H9 (cell line): ENCODE data around the gene PCCA. TPM values are rescaled to one million over a fixed set of nuclear protein-coding genes. Genes with fewer than 3 reads are reported as not detected.

Experiments used
- DNase-seq: peaks from one replicate; pipeline ENCODE4 v3.0.0-alpha.2; 2017
- H2AFZ ChIP-seq: one replicate; pipeline ENCODE4 v1.6.1; 2013; ENCODE audit warnings: mild to moderate bottlenecking, low read length, control low read depth, moderate library complexity
- H2AK5ac ChIP-seq: 2 replicates; pipeline ENCODE4 v1.6.1; 2013; ENCODE audit warnings: low read length, control low read depth, mixed read lengths; ENCODE audit not compliant: insufficient read length
- H2BK120ac ChIP-seq: one replicate; pipeline ENCODE4 v1.6.1; 2013; ENCODE audit warnings: low read depth, mild to moderate bottlenecking, low read length, control low read depth, inconsistent platforms; ENCODE audit not compliant: poor library complexity, severe bottlenecking
- H2BK12ac ChIP-seq: 2 replicates; pipeline ENCODE4 v1.6.1; 2013; ENCODE audit warnings: low read length, control low read depth, mixed read lengths, low read depth; ENCODE audit not compliant: insufficient read length
- H2BK15ac ChIP-seq: 2 replicates; pipeline ENCODE4 v1.6.1; 2013; ENCODE audit warnings: low read depth, low read length, control low read depth
- H2BK20ac ChIP-seq: one replicate; pipeline ENCODE4 v1.6.1; 2013; ENCODE audit warnings: low read depth, mild to moderate bottlenecking, low read length, control low read depth, inconsistent platforms; ENCODE audit not compliant: poor library complexity, severe bottlenecking
- H2BK5ac ChIP-seq: 2 replicates; pipeline ENCODE4 v1.6.1; 2013; ENCODE audit warnings: low read length, control low read depth, mixed read lengths; ENCODE audit not compliant: insufficient read length
- H3K14ac ChIP-seq: 2 replicates; pipeline ENCODE4 v1.6.1; 2013; ENCODE audit warnings: low read length, control low read depth; ENCODE audit not compliant: insufficient read depth
- H3K18ac ChIP-seq: 2 replicates; pipeline ENCODE4 v1.6.1; 2013; ENCODE audit warnings: low read depth, mild to moderate bottlenecking, mixed read lengths, low read length, control low read depth; ENCODE audit not compliant: insufficient read length
- H3K23ac ChIP-seq: 2 replicates; pipeline ENCODE4 v1.6.1; 2013; ENCODE audit warnings: low read length, control low read depth, mixed read lengths, low read depth; ENCODE audit not compliant: insufficient read length
- H3K23me2 ChIP-seq: 2 replicates; pipeline ENCODE4 v1.6.1; 2013; ENCODE audit warnings: low read depth, mild to moderate bottlenecking, mixed read lengths, low read length, control low read depth; ENCODE audit not compliant: insufficient read length, poor library complexity, severe bottlenecking
- H3K27ac ChIP-seq: 2 replicates; pipeline ENCODE4 v1.5.1; 2013; ENCODE audit warnings: low read length, control low read depth, mixed read lengths, low read depth; ENCODE audit not compliant: insufficient read length
- H3K27me3 ChIP-seq: 2 replicates; pipeline ENCODE4 v1.6.1; 2013; ENCODE audit warnings: low read length, control low read depth, inconsistent platforms; ENCODE audit not compliant: insufficient read depth
- H3K4ac ChIP-seq: 2 replicates; pipeline ENCODE4 v1.6.1; 2013; ENCODE audit warnings: low read depth, mild to moderate bottlenecking, control low read depth, inconsistent platforms, low read length, moderate library complexity
- H3K4me1 ChIP-seq: 2 replicates; pipeline ENCODE4 v1.6.1; 2013; ENCODE audit warnings: low read length, control low read depth, inconsistent platforms; ENCODE audit not compliant: insufficient read depth
- H3K4me2 ChIP-seq: 2 replicates; pipeline ENCODE4 v1.6.1; 2013; ENCODE audit warnings: low read length, control low read depth, mixed read lengths; ENCODE audit not compliant: insufficient read length, insufficient read depth
- H3K56ac ChIP-seq: 2 replicates; pipeline ENCODE4 v1.6.1; 2013; ENCODE audit warnings: low read depth, mild to moderate bottlenecking, mixed read lengths, low read length, control low read depth; ENCODE audit not compliant: insufficient read length
- H3K79me1 ChIP-seq: 2 replicates; pipeline ENCODE4 v1.6.1; 2013; ENCODE audit warnings: low read depth, mild to moderate bottlenecking, moderate library complexity, low read length, control low read depth, inconsistent platforms; ENCODE audit not compliant: insufficient read depth, poor library complexity, severe bottlenecking
- H3K79me2 ChIP-seq: 2 replicates; pipeline ENCODE4 v1.6.1; 2013; ENCODE audit warnings: low read length, control low read depth, inconsistent platforms; ENCODE audit not compliant: insufficient read depth
- H3K9ac ChIP-seq: 2 replicates; pipeline ENCODE4 v1.6.1; 2013; ENCODE audit warnings: low read length, control low read depth, mixed read lengths; ENCODE audit not compliant: insufficient read length; ENCODE audit errors: extremely low read depth
- H3K9me3 ChIP-seq: one replicate; pipeline ENCODE4 v1.6.1; 2013; ENCODE audit warnings: low read depth, low read length, inconsistent platforms; ENCODE audit not compliant: control insufficient read depth
- H3T11ph ChIP-seq: one replicate; pipeline ENCODE4 v1.6.1; 2013; ENCODE audit warnings: mild to moderate bottlenecking, low read length, control low read depth, inconsistent platforms
- H4K20me1 ChIP-seq: one replicate; pipeline ENCODE4 v1.6.1; 2013; ENCODE audit not compliant: control insufficient read depth, insufficient read length, insufficient read depth
- H4K5ac ChIP-seq: 2 replicates; pipeline ENCODE4 v1.6.1; 2013; ENCODE audit warnings: low read depth, mild to moderate bottlenecking, mixed read lengths, low read length, control low read depth; ENCODE audit not compliant: insufficient read length
- H4K8ac ChIP-seq: replicated peaks from 2 replicates; pipeline ENCODE4 v1.6.1; 2013; ENCODE audit warnings: low read length, control low read depth, mixed read lengths, low read depth; ENCODE audit not compliant: insufficient read length
- H4K91ac ChIP-seq: 2 replicates; pipeline ENCODE4 v1.6.1; 2013; ENCODE audit warnings: low read depth, mild to moderate bottlenecking, moderate library complexity, mixed read lengths, low read length, control low read depth; ENCODE audit not compliant: insufficient read length
- H3K27ac Mint-ChIP-seq, 3 experiments: 2 replicates in 2 of 3; 3 replicates in 1 of 3; pipeline ENCODE4 v1.8.0; 2020 to 2021; ENCODE audit warnings: mixed read lengths in 3 of 3, mild to moderate bottlenecking in 1 of 3, moderate library complexity in 1 of 3
- H3K27me3 Mint-ChIP-seq: 2 replicates; pipeline ENCODE4 v1.8.0; 2021; ENCODE audit warnings: low read depth, mild to moderate bottlenecking, moderate library complexity, mixed read lengths
- H3K36me3 Mint-ChIP-seq, 3 experiments: 2 replicates in 2 of 3; 3 replicates in 1 of 3; pipeline ENCODE4 v1.8.0; 2020 to 2021; ENCODE audit warnings: low read depth in 3 of 3, mixed read lengths in 3 of 3; ENCODE audit not compliant: insufficient read depth in 1 of 3
- H3K4me1 Mint-ChIP-seq, 2 experiments: 2 replicates each; pipeline ENCODE4 v1.8.0; 2020; ENCODE audit warnings: mixed read lengths in 2 of 2
- H3K4me3 Mint-ChIP-seq, 2 experiments: 2 replicates in 1 of 2; 3 replicates in 1 of 2; pipeline ENCODE4 v1.8.0; 2020 to 2021; ENCODE audit warnings: mild to moderate bottlenecking in 2 of 2, mixed read lengths in 2 of 2, moderate library complexity in 1 of 2
- H3K9me3 Mint-ChIP-seq, 2 experiments: 2 replicates in 1 of 2; 3 replicates in 1 of 2; pipeline ENCODE4 v1.8.0; 2020; ENCODE audit warnings: mild to moderate bottlenecking in 2 of 2, mixed read lengths in 2 of 2, moderate library complexity in 1 of 2
- WGBS: extraction: QIAGEN DNeasy Blood & Tissue Kit; methylation state at CpG from one replicate; pipeline ENCODE4 v1.1.7; 2013; ENCODE audit warnings: missing lambda C conversion rate, low lambda C conversion rate, mixed read lengths; ENCODE audit not compliant: insufficient read length; ENCODE audit errors: extremely low coverage; 5-methylcytosine and 5-hydroxymethylcytosine counted together
- total RNA-seq: library from RNA; stranded (reverse); gene quantifications from 2 replicates; pipeline ENCODE4 v1.2.1, GENCODE V29; 2021
- TF ChIP-seq, protein P1 (sequence below): fragments of 200-600 bp; sonication (generic); conservative IDR thresholded peaks from 3 replicates; pipeline ENCODE4 v1.8.0; 2021; ENCODE audit warnings: antibody characterized with exemption, mild to moderate bottlenecking

Gene PCCA
- total RNA-seq, 1 experiment from 2014 or later: 56.5 TPM

DNA sequence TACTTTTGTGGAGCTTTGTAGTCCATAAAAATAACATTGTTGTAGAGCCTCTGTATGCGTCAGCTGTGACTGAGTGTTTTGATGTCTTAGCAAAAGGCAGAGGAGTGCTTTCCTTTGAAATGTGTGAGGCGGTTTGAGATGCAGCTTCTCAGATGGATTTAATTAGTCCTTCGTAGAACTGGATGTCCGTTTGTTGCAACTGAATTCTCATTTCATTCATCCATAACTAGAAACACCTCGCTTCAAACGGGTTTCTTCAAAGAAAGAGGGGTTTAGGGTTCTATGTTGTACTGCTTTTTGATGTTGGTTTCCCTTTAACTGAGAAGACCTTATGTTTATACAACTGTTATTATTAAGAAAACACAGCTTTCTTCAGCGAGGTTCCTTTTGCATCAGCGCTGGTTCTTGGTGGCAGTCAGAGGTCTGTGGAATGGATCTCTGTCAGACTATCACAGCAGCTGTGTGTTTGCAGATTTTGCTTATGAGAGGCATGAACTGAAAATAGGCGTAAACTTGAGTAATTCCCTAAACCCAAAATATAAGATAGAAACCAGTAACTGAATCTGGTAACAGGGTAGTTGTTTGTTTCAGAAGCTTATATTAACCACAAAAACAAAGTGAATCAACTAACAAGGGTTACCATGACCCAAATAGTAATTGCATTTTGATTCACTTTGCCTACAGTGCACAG lies 305.3 kb downstream of the PCCA start:
- Histone ChIP-seq H2BK120ac (no peak overlapping the region), H3T11ph (no peak overlapping the region), H3K79me2 (no peaks in the 10 kb centered on the region), H3K4ac (no peak overlapping the region), H3K9me3 (no peaks in the 10 kb centered on the region), H2BK15ac (no peak overlapping the region), H3K56ac (no peak overlapping the region), H4K91ac (no peak overlapping the region), H4K20me1 (no peaks in the 10 kb centered on the region), H2BK5ac (no peak overlapping the region), H2BK20ac (no peak overlapping the region), H3K9ac (no peak overlapping the region), H2AK5ac (no peak overlapping the region), H3K27me3 (no peaks in the 10 kb centered on the region), H3K23ac (no peak overlapping the region), H3K14ac (no peak overlapping the region), H3K4me1 (no peaks in the 10 kb centered on the region), H2BK12ac (no peak overlapping the region), H3K79me1 (no peaks in the 10 kb centered on the region), H4K8ac (no peak overlapping the region), H3K23me2 (no peaks in the 10 kb centered on the region), H3K18ac (no peak overlapping the region), H3K27ac (no peak overlapping the region), H3K4me2 (no peak overlapping the region), H4K5ac (no peak overlapping the region), H2AFZ (no peak overlapping the region)
- DNase-seq: no peak
- peaks cover 10 to 21% of the 10 kb centered on the region in 2 experiments for H3K4me1 Mint-ChIP-seq
- TF ChIP-seq, protein P1, sequence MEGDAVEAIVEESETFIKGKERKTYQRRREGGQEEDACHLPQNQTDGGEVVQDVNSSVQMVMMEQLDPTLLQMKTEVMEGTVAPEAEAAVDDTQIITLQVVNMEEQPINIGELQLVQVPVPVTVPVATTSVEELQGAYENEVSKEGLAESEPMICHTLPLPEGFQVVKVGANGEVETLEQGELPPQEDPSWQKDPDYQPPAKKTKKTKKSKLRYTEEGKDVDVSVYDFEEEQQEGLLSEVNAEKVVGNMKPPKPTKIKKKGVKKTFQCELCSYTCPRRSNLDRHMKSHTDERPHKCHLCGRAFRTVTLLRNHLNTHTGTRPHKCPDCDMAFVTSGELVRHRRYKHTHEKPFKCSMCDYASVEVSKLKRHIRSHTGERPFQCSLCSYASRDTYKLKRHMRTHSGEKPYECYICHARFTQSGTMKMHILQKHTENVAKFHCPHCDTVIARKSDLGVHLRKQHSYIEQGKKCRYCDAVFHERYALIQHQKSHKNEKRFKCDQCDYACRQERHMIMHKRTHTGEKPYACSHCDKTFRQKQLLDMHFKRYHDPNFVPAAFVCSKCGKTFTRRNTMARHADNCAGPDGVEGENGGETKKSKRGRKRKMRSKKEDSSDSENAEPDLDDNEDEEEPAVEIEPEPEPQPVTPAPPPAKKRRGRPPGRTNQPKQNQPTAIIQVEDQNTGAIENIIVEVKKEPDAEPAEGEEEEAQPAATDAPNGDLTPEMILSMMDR: no peak
- H3K36me3 Mint-ChIP-seq: peaks cover 0 to 5% (median 4%) of the 10 kb centered on the region in 3 experiments; a peak in 1 of 7 replicates
- H3K4me3 Mint-ChIP-seq: no peak overlapping the region
- H3K27ac Mint-ChIP-seq: no peak overlapping the region
- WGBS: no CpG with 5 or more reads among the region's 9 CpGs
- no peaks in the 10 kb centered on the region for H3K27me3 Mint-ChIP-seq
- no peaks in the 10 kb centered on the region for H3K9me3 Mint-ChIP-seq
